ENCODE results near the gene ASXL1. TPM values are rescaled to one million over a fixed set of nuclear protein-coding genes. Genes with fewer than 3 reads are reported as not detected.

Gene ASXL1
- total and polyA plus RNA-seq, 10 donors: 14.1 to 149 (median 96.8) TPM

- Histone ChIP-seq H3K4me3 (no peak overlapping the region), H3K27me3 (replicated peaks in 1 of 7) (no peaks in the 10 kb centered on the region), H3K4me1 (peaks cover 0 to 10% (median 0%) of the 10 kb centered on the region in 6 donors), H3K9me3 (no peaks in the 10 kb centered on the region), H3K36me3 (peaks cover 24 to 79% (median 67%) of the 10 kb centered on the region in 6 donors), H3K27ac (no peak overlapping the region)
- no peak for DNase-seq
- WGBS, 5 donors: 92 to 97% (median 94%) methylated on average over 7 of the region's 7 CpGs
- TF ChIP-seq CTCF (IDR thresholded peaks at IDR 0.05 in 8 of 11, conservative IDR thresholded peaks at IDR 0.05 in 3 of 11) (no peak), POLR2A (IDR thresholded peaks at IDR 0.05) (no peak), POLR2AphosphoS5 (IDR thresholded peaks at IDR 0.05) (no peak)
- intact Hi-C loops (cut with DNase I; ENCODE audit: low total_unique reads): no loop called here
Observed at GRCh38 chr20:32429343-32429742, 71.2 kb downstream of the ASXL1 start.

GRCh38 chr20:32429745-32430360, 71.7 kb downstream of the ASXL1 start:
- intact Hi-C loops (cut with DNase I; ENCODE audit: low total_unique reads): loop anchor here (10.0 kb wide), 1 partner anchor 45 kb away; no protein-coding TSS in a partner anchor
- Histone ChIP-seq H3K27me3 (replicated peaks in 1 of 7) (no peaks in the 10 kb centered on the region), H3K4me3 (no peak overlapping the region), H3K27ac (no peak overlapping the region), H3K9me3 (no peaks in the 10 kb centered on the region), H3K36me3 (peaks cover 24 to 84% (median 72%) of the 10 kb centered on the region in 6 donors), H3K4me1 (peaks cover 0 to 10% (median 0%) of the 10 kb centered on the region in 6 donors)
- TF ChIP-seq POLR2AphosphoS5 (IDR thresholded peaks at IDR 0.05) (peak in 1 of 3 donors; percentile 67), POLR2A (IDR thresholded peaks at IDR 0.05) (no peak)
- DNase-seq: no peak
- 96 to 98% (median 97%) methylated on average over 14 to 16 of the region's 16 CpGs for WGBS, 5 donors

- TF ChIP-seq POLR2A (IDR thresholded peaks at IDR 0.05) (no peak), POLR2AphosphoS5 (IDR thresholded peaks at IDR 0.05) (no peak), CTCF (IDR thresholded peaks at IDR 0.05 in 8 of 11, conservative IDR thresholded peaks at IDR 0.05 in 3 of 11) (no peak)
- Histone ChIP-seq H3K9me3 (no peaks in the 10 kb centered on the region), H3K27ac (no peak overlapping the region), H3K4me1 (peaks cover 0 to 10% (median 0%) of the 10 kb centered on the region in 6 donors), H3K4me3 (no peak overlapping the region), H3K36me3 (peaks cover 24 to 98% (median 88%) of the 10 kb centered on the region in 6 donors), H3K27me3 (replicated peaks in 1 of 7) (no peaks in the 10 kb centered on the region)
- 95 to 98% (median 97%) methylated on average over 12 of the region's 12 CpGs for WGBS, 5 donors
- intact Hi-C loops (cut with DNase I; ENCODE audit: low total_unique reads): loop anchor here (10.0 kb wide), 1 partner anchor 47 kb away; no protein-coding TSS in a partner anchor
- DNase-seq: no peak
Observed at GRCh38 chr20:32431457-32431856, 73.3 kb downstream of the ASXL1 start.

- intact Hi-C loops (cut with DNase I; ENCODE audit: low total_unique reads): loop anchor here (10.0 kb wide), 1 partner anchor 47 kb away; no protein-coding TSS in a partner anchor
- 68 to 95% (median 77%) methylated on average over 2 of the region's 2 CpGs for WGBS, 5 donors
- Histone ChIP-seq H3K27me3 (replicated peaks in 1 of 7) (no peaks in the 10 kb centered on the region), H3K27ac (no peak overlapping the region), H3K4me3 (no peak overlapping the region), H3K36me3 (peaks cover 24 to 100% (median 96%) of the 10 kb centered on the region in 6 donors), H3K4me1 (peaks cover 0 to 10% (median 0%) of the 10 kb centered on the region in 6 donors), H3K9me3 (no peaks in the 10 kb centered on the region)
- TF ChIP-seq POLR2A (IDR thresholded peaks at IDR 0.05) (no peak), POLR2AphosphoS5 (IDR thresholded peaks at IDR 0.05) (no peak), CTCF (IDR thresholded peaks at IDR 0.05 in 8 of 11, conservative IDR thresholded peaks at IDR 0.05 in 3 of 11) (no peak)
- no peak for DNase-seq
Observed at GRCh38 chr20:32432277-32432676, 74.1 kb downstream of the ASXL1 start.
